Mesendoderm (in vitro differentiated cells): ENCODE data around the gene GP1BB.
"Not testable (repeated sequence)": the region's sequence is repeated elsewhere in the genome, so short reads cannot be mapped to it uniquely, and the experiment has no call there.

Source experiments
- DNase-seq: peaks from one replicate; pipeline ENCODE4 v3.0.0; 2013
- H2AK5ac ChIP-seq: 2 replicates; pipeline ENCODE4 v1.6.1; 2013; ENCODE audit warnings: low read length, inconsistent platforms
- H2BK120ac ChIP-seq: 2 replicates; pipeline ENCODE4 v1.6.1; 2013; ENCODE audit warnings: low read depth, mild to moderate bottlenecking, low read length, moderate library complexity, mixed read lengths
- H2BK15ac ChIP-seq: replicated peaks from 2 replicates; pipeline ENCODE4 v1.6.1; 2013; ENCODE audit warnings: low read depth, mild to moderate bottlenecking, moderate library complexity
- H2BK5ac ChIP-seq: 2 replicates; pipeline ENCODE4 v1.6.1; 2013; ENCODE audit warnings: low read length, inconsistent platforms
- H3K18ac ChIP-seq: 2 replicates; pipeline ENCODE4 v1.6.1; 2013; ENCODE audit warnings: mild to moderate bottlenecking, low read length, mixed read lengths
- H3K23ac ChIP-seq: one replicate; pipeline ENCODE4 v1.6.1; 2013; ENCODE audit warnings: low read length
- H3K27ac ChIP-seq: 2 replicates; pipeline ENCODE4 v1.5.1; 2013; ENCODE audit warnings: low read depth, mild to moderate bottlenecking, inconsistent platforms, low read length, moderate library complexity
- H3K27me3 ChIP-seq: 2 replicates; pipeline ENCODE4 v1.6.1; 2013; ENCODE audit warnings: low read length, control low read depth, mild to moderate bottlenecking, inconsistent platforms; ENCODE audit not compliant: insufficient read depth, poor library complexity
- H3K36me3 ChIP-seq: 2 replicates; pipeline ENCODE4 v1.6.1; 2013; ENCODE audit warnings: low read length, inconsistent platforms; ENCODE audit not compliant: control insufficient read depth, insufficient read depth
- H3K4ac ChIP-seq: one replicate; pipeline ENCODE4 v1.6.1; 2013; ENCODE audit warnings: low read depth, mild to moderate bottlenecking, low read length, moderate library complexity
- H3K4me1 ChIP-seq: 2 replicates; pipeline ENCODE4 v1.6.1; 2013; ENCODE audit warnings: low read depth, low read length, inconsistent platforms; ENCODE audit not compliant: control insufficient read depth
- H3K4me2 ChIP-seq: 2 replicates; pipeline ENCODE4 v1.6.1; 2013; ENCODE audit warnings: low read length
- H3K4me3 ChIP-seq: 2 replicates; pipeline ENCODE4 v1.5.1; 2013; ENCODE audit warnings: mild to moderate bottlenecking, low read length
- H3K56ac ChIP-seq: one replicate; pipeline ENCODE4 v1.6.1; 2013; ENCODE audit warnings: low read length
- H3K79me1 ChIP-seq: 2 replicates; pipeline ENCODE4 v1.6.1; 2013; ENCODE audit warnings: low read length, inconsistent platforms
- H3K79me2 ChIP-seq: 2 replicates; pipeline ENCODE4 v1.6.1; 2013; ENCODE audit warnings: mild to moderate bottlenecking, low read length; ENCODE audit not compliant: control insufficient read depth, insufficient read depth
- H3K9ac ChIP-seq: 2 replicates; pipeline ENCODE4 v1.6.1; 2013; ENCODE audit warnings: low read length, inconsistent platforms
- H4K5ac ChIP-seq: one replicate; pipeline ENCODE4 v1.6.1; 2013; ENCODE audit warnings: low read length
- H4K8ac ChIP-seq: one replicate; pipeline ENCODE4 v1.6.1; 2013; ENCODE audit warnings: low read depth, mild to moderate bottlenecking, control low read depth, low read length, moderate library complexity
- WGBS: extraction: QIAGEN DNeasy Blood & Tissue Kit; methylation state at CpG from one replicate; pipeline ENCODE4 v1.1.7; 2013; ENCODE audit warnings: low lambda C conversion rate, missing lambda C conversion rate; ENCODE audit not compliant: insufficient coverage; ENCODE audit errors: extremely low coverage; 5-methylcytosine and 5-hydroxymethylcytosine counted together

GP1BB gene

DNA sequence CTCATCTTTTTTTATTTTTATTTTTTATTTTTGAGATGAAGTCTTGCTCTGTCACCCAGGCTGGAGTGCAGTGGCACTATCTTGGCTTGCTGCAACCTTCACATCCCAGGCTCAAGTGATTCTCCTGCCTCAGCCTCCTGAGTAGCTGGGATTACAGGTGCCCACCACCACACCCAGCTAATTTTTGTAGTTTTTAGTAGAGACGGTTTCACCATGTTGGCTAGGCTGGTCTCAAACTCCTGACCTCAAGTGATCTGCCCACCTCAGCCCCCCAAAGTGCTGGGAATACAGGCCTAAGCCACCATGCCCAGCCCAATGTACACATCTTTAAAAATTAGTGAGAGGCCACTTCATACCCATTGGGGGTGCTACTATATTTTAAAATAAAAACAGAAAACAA, 46.9 kb upstream of the GP1BB start:
- not testable (repeated sequence) for H3K79me1 ChIP-seq, DNase-seq, H4K8ac ChIP-seq, H2BK120ac ChIP-seq, H3K4me3 ChIP-seq, H3K27ac ChIP-seq, H3K4ac ChIP-seq, H2AK5ac ChIP-seq, H3K36me3 ChIP-seq, H3K9ac ChIP-seq, H2BK5ac ChIP-seq, H4K5ac ChIP-seq, H3K27me3 ChIP-seq, H3K56ac ChIP-seq, H3K23ac ChIP-seq, H2BK15ac ChIP-seq, H3K18ac ChIP-seq, H3K4me2 ChIP-seq, H3K4me1 ChIP-seq, H3K79me2 ChIP-seq
- WGBS, result no CpG with 5 or more reads among the region's 1 CpG

DNA sequence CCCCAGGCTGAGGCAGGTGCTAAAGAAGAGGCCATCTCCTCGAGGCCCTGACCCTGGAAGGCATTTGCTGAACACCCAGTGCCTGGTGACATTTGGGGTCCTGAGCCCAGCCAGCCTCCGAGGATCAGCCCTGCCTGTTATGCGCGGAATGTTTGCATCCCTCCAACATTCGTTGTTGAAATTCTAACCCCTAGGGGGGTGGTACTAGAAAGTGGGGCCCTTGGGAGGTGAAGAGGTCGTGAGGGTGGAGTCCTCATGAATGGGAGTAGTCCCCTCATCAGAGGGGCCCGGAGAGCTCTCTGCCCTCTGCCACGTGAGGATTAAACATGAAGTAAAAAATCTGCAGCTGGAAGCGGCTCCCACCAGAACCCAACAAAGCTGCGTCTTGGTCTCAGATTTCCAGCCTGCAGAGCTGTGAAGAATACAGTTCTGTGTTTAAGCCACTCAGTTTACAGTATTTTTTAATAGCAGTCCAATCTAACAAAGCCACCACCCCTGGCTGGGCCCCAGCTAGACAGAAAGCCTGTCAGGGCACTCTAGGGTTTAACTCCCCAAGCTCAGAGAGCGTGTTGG, 44.3 kb upstream of the GP1BB start:
- no peak overlapping the region for H3K56ac ChIP-seq
- no peak overlapping the region for H3K23ac ChIP-seq
- H2BK5ac ChIP-seq, result no peak overlapping the region
- no peak overlapping the region for H3K27ac ChIP-seq
- H3K4me1 ChIP-seq, result no peaks in the 10 kb centered on the region
- WGBS, result no CpG with 5 or more reads among the region's 11 CpGs
- H2AK5ac ChIP-seq, result no peak overlapping the region
- H3K18ac ChIP-seq, result no peak overlapping the region
- no peaks in the 10 kb centered on the region for H3K79me1 ChIP-seq
- H4K8ac ChIP-seq, result no peak overlapping the region
- H3K36me3 ChIP-seq, result no peaks in the 10 kb centered on the region
- H2BK120ac ChIP-seq, result no peak overlapping the region
- H4K5ac ChIP-seq, result no peak overlapping the region
- no peak overlapping the region for H3K4me2 ChIP-seq
- peak; percentile 21 for DNase-seq
- no peak overlapping the region for H3K9ac ChIP-seq
- H3K4me3 ChIP-seq, result no peak overlapping the region
- H3K79me2 ChIP-seq, result no peaks in the 10 kb centered on the region
- H2BK15ac ChIP-seq, result no peak overlapping the region
- no peaks in the 10 kb centered on the region for H3K27me3 ChIP-seq
- H3K4ac ChIP-seq, result no peak overlapping the region

DNA sequence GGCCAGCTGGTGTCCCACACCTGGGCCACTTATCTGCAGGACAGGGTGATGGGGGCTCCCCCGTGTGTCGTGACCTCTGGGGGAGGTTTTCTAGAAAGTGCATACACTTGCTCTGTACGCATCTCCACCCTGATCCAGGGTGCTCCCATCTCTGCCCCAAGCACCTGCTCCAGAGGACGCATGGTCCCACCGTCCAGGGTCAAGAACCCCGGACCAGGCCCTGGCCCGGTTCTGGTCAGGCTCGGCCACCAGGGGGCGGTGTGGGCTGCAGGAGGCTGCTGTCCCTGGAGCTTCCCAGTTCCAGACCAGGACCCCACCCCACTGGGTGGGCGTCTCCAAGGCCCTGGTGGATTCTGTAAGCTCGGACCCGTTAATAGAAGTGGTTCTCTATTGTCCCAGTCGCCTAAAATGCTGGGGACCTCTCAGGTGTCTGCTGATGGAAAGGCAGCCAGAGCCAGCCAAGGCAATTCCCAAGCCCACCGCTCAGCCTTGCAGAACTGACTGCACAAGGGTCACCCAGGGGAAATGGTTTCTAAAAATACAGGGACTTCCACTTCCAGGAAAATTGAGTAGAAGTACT, 43.7 kb upstream of the GP1BB start:
- no peaks in the 10 kb centered on the region for H3K27me3 ChIP-seq
- no peak overlapping the region for H4K5ac ChIP-seq
- H3K4me3 ChIP-seq, result no peak overlapping the region
- H3K23ac ChIP-seq, result no peak overlapping the region
- H4K8ac ChIP-seq, result no peak overlapping the region
- H2BK15ac ChIP-seq, result no peak overlapping the region
- H3K4me1 ChIP-seq, result no peaks in the 10 kb centered on the region
- no peak overlapping the region for H3K9ac ChIP-seq
- H3K79me2 ChIP-seq, result no peaks in the 10 kb centered on the region
- no peak overlapping the region for H3K18ac ChIP-seq
- no peak overlapping the region for H3K27ac ChIP-seq
- no peak overlapping the region for H2AK5ac ChIP-seq
- peak; percentile 53 for DNase-seq
- no peak overlapping the region for H2BK5ac ChIP-seq
- no peaks in the 10 kb centered on the region for H3K36me3 ChIP-seq
- H3K4ac ChIP-seq, result no peak overlapping the region
- no CpG with 5 or more reads among the region's 14 CpGs for WGBS
- H3K4me2 ChIP-seq, result no peak overlapping the region
- no peaks in the 10 kb centered on the region for H3K79me1 ChIP-seq
- no peak overlapping the region for H2BK120ac ChIP-seq
- H3K56ac ChIP-seq, result no peak overlapping the region

DNA sequence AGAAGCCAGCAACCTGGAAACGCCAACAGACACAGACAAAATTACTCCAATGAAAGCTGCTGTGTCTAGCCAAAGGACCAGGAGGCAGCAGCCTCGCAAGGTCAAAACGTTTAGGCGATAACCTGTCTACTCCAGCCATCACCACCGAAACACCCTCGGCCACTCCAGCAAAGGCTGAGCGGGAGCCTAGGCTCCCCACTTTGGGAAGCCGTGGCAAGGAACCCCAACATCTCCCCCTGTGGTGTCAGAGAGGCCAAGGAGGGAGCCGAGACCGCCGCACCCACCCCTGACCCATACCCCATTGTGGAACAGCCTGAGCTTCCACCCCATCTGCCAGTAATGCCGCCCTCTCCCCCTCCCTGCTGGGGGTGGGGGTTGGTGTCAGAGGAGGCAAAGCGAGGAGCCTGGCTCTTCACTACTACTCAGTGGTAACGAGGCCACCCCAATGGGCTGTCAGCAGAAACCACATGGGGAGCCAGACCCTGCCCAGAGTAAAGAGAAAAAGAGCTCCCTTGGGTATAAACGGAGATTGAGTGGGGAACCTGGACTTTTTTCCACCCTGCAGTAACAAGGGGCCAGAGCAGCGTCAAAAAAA, 43.0 kb upstream of the GP1BB start:
- H4K5ac ChIP-seq, result no peak overlapping the region
- no peak overlapping the region for H3K4me3 ChIP-seq
- no peak overlapping the region for H3K4ac ChIP-seq
- no peak overlapping the region for H3K18ac ChIP-seq
- H3K79me2 ChIP-seq, result no peaks in the 10 kb centered on the region
- H2AK5ac ChIP-seq, result no peak overlapping the region
- no peaks in the 10 kb centered on the region for H3K36me3 ChIP-seq
- no peak overlapping the region for H3K27ac ChIP-seq
- no peak for DNase-seq
- H3K9ac ChIP-seq, result no peak overlapping the region
- no peak overlapping the region for H3K23ac ChIP-seq
- H3K56ac ChIP-seq, result no peak overlapping the region
- no peak overlapping the region for H4K8ac ChIP-seq
- no peak overlapping the region for H2BK15ac ChIP-seq
- no peaks in the 10 kb centered on the region for H3K27me3 ChIP-seq
- WGBS, result no CpG with 5 or more reads among the region's 16 CpGs
- no peak overlapping the region for H2BK120ac ChIP-seq
- H3K4me2 ChIP-seq, result no peak overlapping the region
- no peaks in the 10 kb centered on the region for H3K4me1 ChIP-seq
- H2BK5ac ChIP-seq, result no peak overlapping the region
- H3K79me1 ChIP-seq, result no peaks in the 10 kb centered on the region

DNA sequence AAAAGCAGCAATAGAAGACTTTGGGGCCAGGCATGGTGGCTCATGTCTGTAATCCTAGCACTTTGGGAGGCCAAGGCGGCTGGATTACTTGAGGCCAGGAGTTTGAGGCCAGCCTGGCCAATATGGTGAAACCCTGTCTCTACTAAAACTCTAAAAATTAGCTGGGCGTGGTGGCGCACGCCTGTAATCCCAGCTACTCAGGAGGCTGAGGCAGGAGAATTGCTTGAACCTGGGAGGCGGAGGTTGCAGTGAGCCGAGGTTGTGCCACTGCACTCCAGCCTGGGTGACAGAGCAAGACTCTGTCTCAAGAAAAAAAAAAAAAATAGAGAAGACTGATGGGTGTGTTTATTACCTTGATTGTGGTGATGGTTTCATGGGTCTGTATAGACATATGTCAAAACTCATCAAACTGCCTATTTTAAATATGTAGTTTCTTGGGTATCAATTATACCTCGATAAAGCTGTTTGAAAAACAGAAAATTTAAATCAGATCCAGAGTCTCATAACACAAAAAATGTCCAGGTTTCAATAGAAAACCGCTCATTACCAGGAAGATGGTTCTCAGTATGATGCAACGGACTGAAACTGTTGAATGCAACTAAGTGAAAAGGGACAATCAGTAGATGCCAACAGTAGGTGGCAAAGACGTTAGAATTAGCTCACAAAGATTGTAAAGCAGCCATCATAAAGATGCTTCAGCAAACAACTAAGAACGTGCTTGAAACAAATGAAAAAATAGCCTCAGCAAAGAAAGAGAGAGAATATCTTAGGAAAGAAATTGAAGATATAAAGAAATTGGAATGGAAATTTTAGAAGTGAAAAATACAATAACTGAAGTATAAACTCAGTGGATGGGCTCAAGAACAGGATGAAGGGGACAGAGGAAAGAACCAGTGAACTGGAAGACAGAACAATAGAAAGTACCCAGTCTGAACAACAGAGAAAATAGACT, 42.2 kb upstream of the GP1BB start:
- no peak overlapping the region for H2BK5ac ChIP-seq
- no peak overlapping the region for H3K18ac ChIP-seq
- no peak overlapping the region for H3K27ac ChIP-seq
- H2AK5ac ChIP-seq, result no peak overlapping the region
- no peak overlapping the region for H3K9ac ChIP-seq
- H3K79me1 ChIP-seq, result no peaks in the 10 kb centered on the region
- H3K27me3 ChIP-seq, result no peaks in the 10 kb centered on the region
- no peak for DNase-seq
- no peaks in the 10 kb centered on the region for H3K36me3 ChIP-seq
- H4K5ac ChIP-seq, result no peak overlapping the region
- H3K4me2 ChIP-seq, result no peak overlapping the region
- H3K56ac ChIP-seq, result no peak overlapping the region
- no peaks in the 10 kb centered on the region for H3K79me2 ChIP-seq
- H3K4me3 ChIP-seq, result no peak overlapping the region
- H4K8ac ChIP-seq, result no peak overlapping the region
- no CpG with 5 or more reads among the region's 11 CpGs for WGBS
- no peak overlapping the region for H2BK15ac ChIP-seq
- no peaks in the 10 kb centered on the region for H3K4me1 ChIP-seq
- no peak overlapping the region for H2BK120ac ChIP-seq
- no peak overlapping the region for H3K23ac ChIP-seq
- no peak overlapping the region for H3K4ac ChIP-seq
